HG03280 (cell line): ENCODE measurements around the gene LAP3.
"Not testable (repeated sequence)": the region's sequence is repeated elsewhere in the genome, so short reads cannot be mapped to it uniquely, and the experiment has no call there.

Experiments used
- ATAC-seq: cut with Tn5 transposase; IDR thresholded peaks from one replicate; pipeline ENCODE4 v1.9.1; 2021; ENCODE audit warnings: mild to moderate bottlenecking, moderate library complexity; ENCODE audit not compliant: unreplicated experiment

LAP3 gene

GRCh38 chr4:17576932-17577664 lies at the start of gene LAP3:
LAP3 (plus strand) TSS chr4:17577198; CDS start chr4:17577466, 268 bp downstream.
- peak; percentile 82 for ATAC-seq

- no peak for ATAC-seq
These were observed 48.3 kb upstream of the LAP3 start for GRCh38 chr4:17528551-17529165.

GRCh38 chr4:17531538-17532285 lies 45.3 kb upstream of the LAP3 start:
- ATAC-seq: no peak

- no peak for ATAC-seq
These were observed 42.3 kb upstream of the LAP3 start for GRCh38 chr4:17534705-17535104.

GRCh38 chr4:17535242-17535641 lies 41.8 kb upstream of the LAP3 start:
- ATAC-seq: no peak

GRCh38 chr4:17535906-17536305 lies 41.1 kb upstream of the LAP3 start:
- no peak for ATAC-seq

- ATAC-seq: not testable (repeated sequence)
These were observed 39.9 kb upstream of the LAP3 start for GRCh38 chr4:17537060-17537459.

GRCh38 chr4:17544205-17544604 lies 32.8 kb upstream of the LAP3 start:
- no peak for ATAC-seq

GRCh38 chr4:17544831-17545234 lies 32.2 kb upstream of the LAP3 start:
- no peak for ATAC-seq

GRCh38 chr4:17545374-17546140 lies 31.4 kb upstream of the LAP3 start:
- ATAC-seq: no peak

- no peak for ATAC-seq
These were observed 30.8 kb upstream of the LAP3 start for GRCh38 chr4:17546222-17546621.

GRCh38 chr4:17546678-17547077 lies 30.3 kb upstream of the LAP3 start:
- ATAC-seq: no peak

- ATAC-seq: no peak
These were observed 26.4 kb upstream of the LAP3 start for GRCh38 chr4:17550549-17550948.

- peak; percentile 43 for ATAC-seq
These were observed 24.6 kb upstream of the LAP3 start for GRCh38 chr4:17552427-17552826.

- no peak for ATAC-seq
These were observed 22.4 kb upstream of the LAP3 start for GRCh38 chr4:17554568-17554967.

GRCh38 chr4:17556498-17556897 lies 20.5 kb upstream of the LAP3 start:
- no peak for ATAC-seq

GRCh38 chr4:17557880-17558279 lies 19.1 kb upstream of the LAP3 start:
- no peak for ATAC-seq

GRCh38 chr4:17558941-17559708 lies 17.9 kb upstream of the LAP3 start:
- no peak for ATAC-seq

GRCh38 chr4:17559709-17560048 lies 17.3 kb upstream of the LAP3 start:
- ATAC-seq: no peak

GRCh38 chr4:17560065-17560673 lies 16.8 kb upstream of the LAP3 start:
- no peak for ATAC-seq
